GM12878 (cell line): ENCODE measurements around the gene FAM114A2. TPM values are rescaled to one million over a fixed set of nuclear protein-coding genes. Genes with fewer than 3 reads are reported as not detected.

ENCODE experiments used
- ATAC-seq: fragments of 200-7000 bp; cut with Tn5 transposase; 3 replicates; pipeline ENCODE4 v1.9.1; 2020; ENCODE audit warnings: mild to moderate bottlenecking, moderate library complexity
- BruUV-seq: library from RNA; stranded (reverse); fragments of 400-500 nt; replicated peaks from 2 replicates; lab custom pipeline; 2021; lab: Mats Ljungman, UMichigan
- CTCF ChIA-PET: fragments of 300-600 bp; sonication (Branson Sonifier 250); formaldehyde crosslinking; extraction: SDS; loops from one replicate; lab custom pipeline; 2021; ENCODE audit warnings: inconsistent platforms; lab: Yijun Ruan, JAX
- POLR2A ChIA-PET: fragments of 350-600 bp; formaldehyde crosslinking; extraction: SDS; loops from one replicate; lab custom pipeline; 2021; ENCODE audit warnings: inconsistent platforms; lab: Charles Lee
- RAD21 ChIA-PET: fragments of 300-600 bp; sonication (Branson Sonifier 250); formaldehyde crosslinking; loops from one replicate; lab custom pipeline; 2023; ENCODE audit warnings: antibody characterized with exemption; ENCODE audit not compliant: unreplicated experiment; lab: Charles Lee
- SMC1A ChIA-PET: fragments of 300-600 bp; sonication (Branson Sonifier 250); formaldehyde crosslinking; loops from one replicate; lab custom pipeline; 2023; ENCODE audit not compliant: unreplicated experiment, uncharacterized antibody; lab: Charles Lee
- DNase-seq: peaks from one replicate; pipeline ENCODE4 v3.0.0-alpha.2; 2011; ENCODE audit warnings: low read depth, low spot score
- FAIRE-seq: peaks from 3 replicates; lab custom pipeline; 2011; peaks lifted over from hg19 to GRCh38; lab: Jason Lieb, UNC
- H2AFZ ChIP-seq: 2 replicates; pipeline ENCODE4 v1.6.0; 2011; ENCODE audit warnings: low read depth, low read length, control low read depth; ENCODE audit not compliant: control insufficient read depth
- H3K27ac ChIP-seq: 2 replicates; pipeline ENCODE4 v1.5.1; 2011; ENCODE audit warnings: control low read depth; ENCODE audit not compliant: control insufficient read depth, insufficient read depth
- H3K27me3 ChIP-seq, 2 experiments: replicated peaks in 1 of 2; 2 replicates each; pipeline versions ENCODE4 v1.6.0 to v1.6.1; 2011; ENCODE audit warnings: low read length in 1 of 2; ENCODE audit not compliant: control insufficient read depth in 2 of 2, insufficient read depth in 2 of 2
- H3K36me3 ChIP-seq, 2 experiments: 2 replicates each; pipeline ENCODE4 v1.5.1; 2011; ENCODE audit warnings: low read length in 1 of 2; ENCODE audit not compliant: control insufficient read depth in 2 of 2, insufficient read depth in 2 of 2
- H3K4me1 ChIP-seq: 2 replicates; pipeline ENCODE4 v1.6.1; 2011; ENCODE audit warnings: mild to moderate bottlenecking, low read length, moderate library complexity, mixed read lengths; ENCODE audit not compliant: control insufficient read depth, insufficient read depth
- H3K4me2 ChIP-seq: 2 replicates; pipeline ENCODE4 v1.6.0; 2011; ENCODE audit warnings: control low read depth; ENCODE audit not compliant: control insufficient read depth, insufficient read depth
- H3K4me3 ChIP-seq: fragments of 200-600 bp; sonication (generic); 2 replicates; pipeline ENCODE4 v1.5.1; 2016
- H3K79me2 ChIP-seq: 2 replicates; pipeline ENCODE4 v1.6.0; 2011; ENCODE audit warnings: low read length; ENCODE audit not compliant: control insufficient read depth, insufficient read depth
- H3K9ac ChIP-seq: 2 replicates; pipeline ENCODE4 v1.8.0; 2011; ENCODE audit warnings: low read length, control low read depth, mixed read lengths; ENCODE audit not compliant: control insufficient read depth, insufficient read depth
- H3K9me3 ChIP-seq: replicated peaks from 3 replicates; pipeline ENCODE4 v1.5.1; 2011; ENCODE audit warnings: mild to moderate bottlenecking, low read length; ENCODE audit not compliant: control insufficient read depth, insufficient read depth
- H4K20me1 ChIP-seq: 2 replicates; pipeline ENCODE4 v1.6.0; 2011; ENCODE audit not compliant: control insufficient read depth, insufficient read depth
- DPF2 ChIP-seq: fragments of 450-650 bp; IDR thresholded peaks from 2 replicates; pipeline ENCODE4 v1.6.1; 2017; ENCODE audit warnings: mild to moderate bottlenecking
- NRF1 ChIP-seq: conservative IDR thresholded peaks from 2 replicates; pipeline ENCODE4 v1.6.1; 2011; ENCODE audit warnings: mild to moderate bottlenecking, low read depth, low read length, improper control_type of control experiment
- POLR2AphosphoS2 ChIP-seq: IDR thresholded peaks from 2 replicates; pipeline ENCODE4 v1.6.1; 2011; ENCODE audit warnings: low read depth, mild to moderate bottlenecking, low read length, improper control_type of control experiment, moderate library complexity
- WGBS: methylation state at CpG from one replicate; pipeline ENCODE4 v1.1.6; 2016; ENCODE audit warnings: low lambda C conversion rate; ENCODE audit not compliant: insufficient replicate concordance, insufficient coverage; ENCODE audit errors: missing lambda C conversion rate; 5-methylcytosine and 5-hydroxymethylcytosine counted together
- in situ Hi-C: fragments of 300-500 bp; cut with MboI; formaldehyde crosslinking; loops from 9 replicates; pipeline ENCODE4 v1.14.3; 2018; ENCODE audit warnings: mixed read lengths
- intact Hi-C: fragments of 100-400 bp; cut with micrococcal nuclease; formaldehyde crosslinking; loops from one replicate; pipeline ENCODE4 v1.14.2; 2022; ENCODE audit not compliant: unreplicated experiment
- polyA plus RNA-seq, 11 experiments: library from polyadenylated mRNA; depleted of rRNA in 4 of 11; unstranded in 6 of 11; stranded (reverse) in 5 of 11; fragments of >200 nt; fragmentation: Nextera tagmentation in 4 of 11; fragmentation: Illumina TruSeq in 1 of 11; extraction: Ambion mirVana in 4 of 11; extraction: Trizol in 1 of 11; gene quantifications; 1 replicate in 1 of 11; 2 replicates in 10 of 11; pipeline versions ENCODE4 v1.2.1 to v1.2.3, GENCODE V29; 2011 to 2016; ENCODE audit warnings: inconsistent platforms in 2 of 11, missing spikeins in 2 of 11, low read depth in 1 of 11
- total RNA-seq, 4 experiments: library from RNA; depleted of rRNA in 3 of 4; stranded (reverse); fragments of >200 nt in 3 of 4; fragmentation: Illumina TruSeq in 1 of 4; extraction: Trizol in 1 of 4; gene quantifications; 2 replicates each; pipeline versions ENCODE4 v1.2.1 to v1.2.3, GENCODE V29; 2013 to 2021
- TF ChIP-seq, protein P1 (sequence below): IDR thresholded peaks from 2 replicates; pipeline ENCODE4 v1.6.1; 2012; ENCODE audit warnings: improper control_type of control experiment, low read depth, low read length; ENCODE audit not compliant: insufficient replicate concordance

FAM114A2 gene
- total and polyA plus RNA-seq, 10 of the 15 experiments (the other 5 are each of a cell fraction or from before 2014, with no cell fraction given) = 16.8 to 32.8 (median 24.3) TPM

DNA sequence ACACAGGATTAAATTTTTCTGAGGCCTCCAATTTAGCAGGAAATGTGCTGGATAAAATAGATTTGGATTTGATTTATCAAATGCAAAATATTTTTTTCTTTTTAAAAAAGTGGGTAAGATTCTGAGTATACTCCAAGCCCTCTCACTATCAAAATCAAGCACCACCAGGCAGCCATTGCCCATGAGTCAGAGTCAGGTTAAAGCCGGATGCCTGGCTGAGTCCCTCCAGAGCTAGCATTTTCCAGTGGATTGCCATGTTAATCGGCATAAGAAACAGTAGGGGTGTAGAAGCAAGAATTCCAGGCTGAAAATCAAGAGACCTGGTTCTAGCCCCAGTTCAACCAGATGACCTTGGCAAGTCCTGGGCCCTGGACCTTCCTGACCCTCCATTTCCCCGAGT is 85.3 kb downstream of the FAM114A2 start:
- no peaks in the 10 kb centered on the region for H3K4me1 ChIP-seq
- H4K20me1 ChIP-seq = no peaks in the 10 kb centered on the region
- no peak for FAIRE-seq
- H3K9me3 ChIP-seq = no peaks in the 10 kb centered on the region
- 6% methylated on average over 3 of the region's 3 CpGs for WGBS
- no peaks in the 10 kb centered on the region; a peak in 1 of 4 replicates for H3K27me3 ChIP-seq
- no peak overlapping the region for H3K4me3 ChIP-seq
- TF ChIP-seq POLR2AphosphoS2 (no peak), DPF2 (no peak), NRF1 (no peak)
- TF ChIP-seq, protein P1, sequence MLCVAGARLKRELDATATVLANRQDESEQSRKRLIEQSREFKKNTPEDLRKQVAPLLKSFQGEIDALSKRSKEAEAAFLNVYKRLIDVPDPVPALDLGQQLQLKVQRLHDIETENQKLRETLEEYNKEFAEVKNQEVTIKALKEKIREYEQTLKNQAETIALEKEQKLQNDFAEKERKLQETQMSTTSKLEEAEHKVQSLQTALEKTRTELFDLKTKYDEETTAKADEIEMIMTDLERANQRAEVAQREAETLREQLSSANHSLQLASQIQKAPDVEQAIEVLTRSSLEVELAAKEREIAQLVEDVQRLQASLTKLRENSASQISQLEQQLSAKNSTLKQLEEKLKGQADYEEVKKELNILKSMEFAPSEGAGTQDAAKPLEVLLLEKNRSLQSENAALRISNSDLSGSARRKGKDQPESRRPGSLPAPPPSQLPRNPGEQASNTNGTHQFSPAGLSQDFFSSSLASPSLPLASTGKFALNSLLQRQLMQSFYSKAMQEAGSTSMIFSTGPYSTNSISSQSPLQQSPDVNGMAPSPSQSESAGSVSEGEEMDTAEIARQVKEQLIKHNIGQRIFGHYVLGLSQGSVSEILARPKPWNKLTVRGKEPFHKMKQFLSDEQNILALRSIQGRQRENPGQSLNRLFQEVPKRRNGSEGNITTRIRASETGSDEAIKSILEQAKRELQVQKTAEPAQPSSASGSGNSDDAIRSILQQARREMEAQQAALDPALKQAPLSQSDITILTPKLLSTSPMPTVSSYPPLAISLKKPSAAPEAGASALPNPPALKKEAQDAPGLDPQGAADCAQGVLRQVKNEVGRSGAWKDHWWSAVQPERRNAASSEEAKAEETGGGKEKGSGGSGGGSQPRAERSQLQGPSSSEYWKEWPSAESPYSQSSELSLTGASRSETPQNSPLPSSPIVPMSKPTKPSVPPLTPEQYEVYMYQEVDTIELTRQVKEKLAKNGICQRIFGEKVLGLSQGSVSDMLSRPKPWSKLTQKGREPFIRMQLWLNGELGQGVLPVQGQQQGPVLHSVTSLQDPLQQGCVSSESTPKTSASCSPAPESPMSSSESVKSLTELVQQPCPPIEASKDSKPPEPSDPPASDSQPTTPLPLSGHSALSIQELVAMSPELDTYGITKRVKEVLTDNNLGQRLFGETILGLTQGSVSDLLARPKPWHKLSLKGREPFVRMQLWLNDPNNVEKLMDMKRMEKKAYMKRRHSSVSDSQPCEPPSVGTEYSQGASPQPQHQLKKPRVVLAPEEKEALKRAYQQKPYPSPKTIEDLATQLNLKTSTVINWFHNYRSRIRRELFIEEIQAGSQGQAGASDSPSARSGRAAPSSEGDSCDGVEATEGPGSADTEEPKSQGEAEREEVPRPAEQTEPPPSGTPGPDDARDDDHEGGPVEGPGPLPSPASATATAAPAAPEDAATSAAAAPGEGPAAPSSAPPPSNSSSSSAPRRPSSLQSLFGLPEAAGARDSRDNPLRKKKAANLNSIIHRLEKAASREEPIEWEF = no peak
- ChIA-PET POLR2A (no interaction called here), RAD21 (no interaction called here), CTCF (interaction anchor here (0.6 to 1.7 kb wide), 2 partner anchors 12 to 1341 kb away, joined by 3 to 4 read pairs; no protein-coding TSS in a partner anchor), SMC1A (interaction anchor here (1.2 kb wide), 2 partner anchors 12 to 16 kb away, joined by 3 to 4 read pairs; no protein-coding TSS in a partner anchor)
- no peak overlapping the region for H3K27ac ChIP-seq
- no peak overlapping the region for H2AFZ ChIP-seq
- in situ Hi-C loops = no loop called here
- no peaks in the 10 kb centered on the region for H3K79me2 ChIP-seq
- H3K36me3 ChIP-seq = no peaks in the 10 kb centered on the region
- DNase-seq = no peak
- no TSS peak for BruUV-seq
- ATAC-seq = no peak
- no peak overlapping the region for H3K4me2 ChIP-seq
- intact Hi-C loops = no loop called here
- no peak overlapping the region for H3K9ac ChIP-seq
